ENCODE data around the gene IL32.
"Not testable (repeated sequence)": the region's sequence is repeated elsewhere in the genome, so short reads cannot be mapped to it uniquely, and the experiment has no call there.

Gene IL32

DNA sequence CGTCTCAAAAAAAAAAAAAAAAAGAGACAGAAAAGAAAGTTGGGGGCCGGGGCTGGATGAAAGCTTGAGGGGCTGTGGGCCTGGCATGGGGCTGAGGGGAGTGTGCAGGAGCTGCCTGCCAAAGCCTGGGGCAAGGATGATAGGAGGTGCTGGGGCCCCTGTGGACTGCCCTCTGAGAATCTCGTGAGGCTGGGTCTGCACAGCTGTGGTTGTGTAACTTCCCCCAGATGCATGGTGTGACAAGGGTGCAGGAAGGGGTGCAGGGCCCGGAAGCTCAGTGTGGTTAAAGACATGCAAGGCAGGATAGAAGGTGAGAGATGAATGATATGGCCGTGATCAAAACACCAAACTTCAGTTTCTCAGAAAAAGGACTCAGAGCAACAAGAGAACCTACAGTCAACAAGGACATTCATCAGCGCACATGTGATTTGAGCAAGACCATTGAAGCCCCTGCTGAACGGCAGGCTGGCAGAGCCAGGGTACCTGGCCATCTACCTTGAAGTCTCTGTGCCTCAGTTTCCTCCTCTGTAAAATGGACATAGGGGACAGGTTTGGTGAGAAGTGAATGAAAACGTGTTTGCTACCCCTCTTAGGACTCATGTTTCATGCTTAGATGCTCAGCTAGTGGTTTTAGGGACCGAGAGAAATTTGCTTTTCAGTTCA is 9.6 kb downstream of the IL32 start:
- H3K9me3 ChIP-seq, result no peaks in the 10 kb centered on the region
- intact Hi-C loops (cut with DNase I; ENCODE audit: low total_unique reads), result no loop called here
- no peaks in the 10 kb centered on the region for H3K36me3 ChIP-seq
- no peaks in the 10 kb centered on the region for H3K4me1 ChIP-seq
- TF ChIP-seq, protein P1, sequence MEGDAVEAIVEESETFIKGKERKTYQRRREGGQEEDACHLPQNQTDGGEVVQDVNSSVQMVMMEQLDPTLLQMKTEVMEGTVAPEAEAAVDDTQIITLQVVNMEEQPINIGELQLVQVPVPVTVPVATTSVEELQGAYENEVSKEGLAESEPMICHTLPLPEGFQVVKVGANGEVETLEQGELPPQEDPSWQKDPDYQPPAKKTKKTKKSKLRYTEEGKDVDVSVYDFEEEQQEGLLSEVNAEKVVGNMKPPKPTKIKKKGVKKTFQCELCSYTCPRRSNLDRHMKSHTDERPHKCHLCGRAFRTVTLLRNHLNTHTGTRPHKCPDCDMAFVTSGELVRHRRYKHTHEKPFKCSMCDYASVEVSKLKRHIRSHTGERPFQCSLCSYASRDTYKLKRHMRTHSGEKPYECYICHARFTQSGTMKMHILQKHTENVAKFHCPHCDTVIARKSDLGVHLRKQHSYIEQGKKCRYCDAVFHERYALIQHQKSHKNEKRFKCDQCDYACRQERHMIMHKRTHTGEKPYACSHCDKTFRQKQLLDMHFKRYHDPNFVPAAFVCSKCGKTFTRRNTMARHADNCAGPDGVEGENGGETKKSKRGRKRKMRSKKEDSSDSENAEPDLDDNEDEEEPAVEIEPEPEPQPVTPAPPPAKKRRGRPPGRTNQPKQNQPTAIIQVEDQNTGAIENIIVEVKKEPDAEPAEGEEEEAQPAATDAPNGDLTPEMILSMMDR (IDR thresholded peaks at IDR 0.05), result no peak
- H3K27me3 ChIP-seq, result peaks cover 0 to 17% of the 10 kb centered on the region in 2 donors
- H3K4me3 ChIP-seq, result no peak overlapping the region
- H3K27ac ChIP-seq, result no peak overlapping the region
- DNase-seq, result no peak

DNA sequence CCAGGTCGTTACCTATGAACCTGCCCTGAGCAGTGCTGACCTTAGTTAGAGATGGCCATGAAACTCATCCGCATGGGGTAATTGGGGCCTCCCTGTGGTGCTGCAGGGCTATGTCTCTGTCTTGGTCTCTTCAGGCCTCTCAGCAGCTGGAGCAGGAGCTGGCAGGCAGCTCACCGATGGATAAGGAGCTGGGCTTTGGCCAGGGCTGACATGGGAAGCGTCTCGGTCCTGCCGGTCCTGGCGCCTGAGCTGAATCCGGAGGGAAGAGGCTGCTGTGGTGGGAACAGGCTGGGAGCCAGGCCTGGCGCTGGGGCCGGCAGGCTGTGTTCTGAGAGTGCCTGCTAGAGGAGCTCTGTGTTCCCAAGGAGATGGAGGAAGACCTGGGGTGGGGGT is 10.1 kb downstream of the IL32 start:
- no peak overlapping the region for H3K27ac ChIP-seq
- no peak overlapping the region for H3K4me3 ChIP-seq
- TF ChIP-seq, protein P1 (IDR thresholded peaks at IDR 0.05), result no peak
- no peaks in the 10 kb centered on the region for H3K4me1 ChIP-seq
- intact Hi-C loops (cut with DNase I; ENCODE audit: low total_unique reads), result no loop called here
- no peak for DNase-seq
- no peaks in the 10 kb centered on the region for H3K36me3 ChIP-seq
- no peaks in the 10 kb centered on the region for H3K9me3 ChIP-seq
- H3K27me3 ChIP-seq, result peaks cover 0 to 17% of the 10 kb centered on the region in 2 donors

DNA sequence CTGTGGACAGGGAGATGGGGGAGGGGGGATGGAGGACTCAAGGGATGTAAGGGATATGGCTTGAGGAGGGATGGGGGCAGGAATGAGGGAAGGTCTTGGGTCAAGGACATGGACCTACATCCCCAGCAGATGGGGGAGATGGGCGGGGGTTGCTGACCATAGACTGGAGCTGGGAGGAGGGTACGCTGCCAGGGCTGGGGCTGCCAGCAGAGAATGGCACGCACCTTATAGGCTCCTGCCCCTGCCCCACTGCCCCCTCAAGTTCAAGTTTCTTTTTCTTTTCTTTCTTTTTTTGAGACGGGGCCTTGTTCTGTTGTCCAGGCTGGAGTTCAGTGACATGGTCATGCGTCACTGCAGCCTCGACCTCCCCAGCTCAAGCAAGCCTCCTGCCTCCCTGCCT is 10.5 kb downstream of the IL32 start:
- H3K4me1 ChIP-seq; intact Hi-C loops (cut with DNase I; ENCODE audit: low total_unique reads); DNase-seq; H3K36me3 ChIP-seq; H3K4me3 ChIP-seq; H3K27ac ChIP-seq; H3K9me3 ChIP-seq: not testable (repeated sequence)
- H3K27me3 ChIP-seq, result peaks cover 0 to 17% of the 10 kb centered on the region in 2 donors

DNA sequence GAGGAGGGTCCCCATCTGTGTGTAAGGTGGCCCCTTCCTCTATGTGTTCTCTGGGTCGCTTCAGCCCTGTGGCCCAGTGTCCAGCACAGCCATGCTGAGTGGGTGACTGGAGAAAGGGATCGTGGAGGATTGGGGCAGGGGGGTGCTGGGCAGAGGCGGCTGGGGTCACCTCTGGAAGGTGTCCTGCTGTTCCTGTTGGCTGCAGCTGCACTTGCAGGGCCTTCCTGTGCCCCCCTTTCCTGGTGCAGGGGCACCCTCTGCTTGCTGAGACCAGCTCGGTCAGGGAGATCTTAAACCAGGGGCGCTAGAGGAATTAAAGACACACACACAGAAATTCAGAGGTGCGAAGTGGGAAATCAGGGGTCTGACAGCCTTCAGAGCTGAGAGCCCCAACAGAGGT is 11.1 kb downstream of the IL32 start:
- intact Hi-C loops (cut with DNase I; ENCODE audit: low total_unique reads), result no loop called here
- peaks cover 0 to 17% of the 10 kb centered on the region in 2 donors for H3K27me3 ChIP-seq
- no peaks in the 10 kb centered on the region for H3K4me1 ChIP-seq
- H3K4me3 ChIP-seq, result no peak overlapping the region
- no peak overlapping the region for H3K27ac ChIP-seq
- no peaks in the 10 kb centered on the region for H3K36me3 ChIP-seq
- no peaks in the 10 kb centered on the region for H3K9me3 ChIP-seq
- TF ChIP-seq, protein P1 (IDR thresholded peaks at IDR 0.05), result no peak
- DNase-seq, result no peak

DNA sequence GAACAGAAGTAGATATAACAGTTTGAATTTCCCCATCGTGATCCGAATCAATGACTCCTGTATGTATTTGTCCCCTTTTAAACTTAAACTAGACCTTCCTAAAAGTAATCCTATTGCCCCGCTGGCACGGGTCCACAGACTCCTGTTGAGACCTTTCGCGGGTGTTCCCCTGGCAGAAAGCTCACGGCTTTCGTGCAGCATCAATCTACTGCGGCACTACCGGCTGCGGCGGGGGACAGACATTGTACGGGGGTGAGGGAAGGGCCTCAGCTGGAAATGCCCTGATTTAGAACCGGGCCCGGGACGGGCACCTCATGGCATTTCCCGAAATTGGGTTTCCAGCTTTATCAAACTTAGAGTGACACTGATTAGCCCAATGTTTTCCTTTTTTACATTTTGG is 14.6 kb downstream of the IL32 start:
- no peaks in the 10 kb centered on the region for H3K36me3 ChIP-seq
- DNase-seq, result no peak
- H3K4me1 ChIP-seq, result no peaks in the 10 kb centered on the region
- H3K4me3 ChIP-seq, result no peak overlapping the region
- H3K9me3 ChIP-seq, result no peaks in the 10 kb centered on the region
- no peak overlapping the region for H3K27ac ChIP-seq
- intact Hi-C loops (cut with DNase I; ENCODE audit: low total_unique reads), result no loop called here
- peaks cover 0 to 10% of the 10 kb centered on the region in 2 donors for H3K27me3 ChIP-seq
- TF ChIP-seq, protein P1 (IDR thresholded peaks at IDR 0.05), result no peak

DNA sequence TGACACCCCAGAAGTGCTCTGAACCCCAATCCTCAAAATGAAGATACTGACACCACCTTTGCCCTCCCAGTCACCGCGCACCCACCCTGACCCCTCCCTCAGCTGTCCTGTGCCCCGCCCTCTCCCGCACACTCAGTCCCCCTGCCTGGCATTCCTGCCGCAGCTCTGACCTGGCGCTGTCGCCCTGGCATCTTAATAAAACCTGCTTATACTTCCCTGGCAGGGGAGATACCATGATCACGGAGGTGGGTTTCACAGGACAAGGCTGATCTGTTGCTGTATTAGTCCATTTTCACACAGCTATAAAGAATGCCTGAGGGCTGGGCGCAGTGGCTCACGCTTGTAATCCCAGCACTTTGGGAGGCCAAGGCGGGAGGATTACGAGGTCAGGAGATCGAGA is 16.5 kb downstream of the IL32 start:
- H3K27ac ChIP-seq; DNase-seq; H3K9me3 ChIP-seq; H3K36me3 ChIP-seq; intact Hi-C loops (cut with DNase I; ENCODE audit: low total_unique reads); H3K4me1 ChIP-seq; H3K27me3 ChIP-seq; H3K4me3 ChIP-seq: not testable (repeated sequence)

DNA sequence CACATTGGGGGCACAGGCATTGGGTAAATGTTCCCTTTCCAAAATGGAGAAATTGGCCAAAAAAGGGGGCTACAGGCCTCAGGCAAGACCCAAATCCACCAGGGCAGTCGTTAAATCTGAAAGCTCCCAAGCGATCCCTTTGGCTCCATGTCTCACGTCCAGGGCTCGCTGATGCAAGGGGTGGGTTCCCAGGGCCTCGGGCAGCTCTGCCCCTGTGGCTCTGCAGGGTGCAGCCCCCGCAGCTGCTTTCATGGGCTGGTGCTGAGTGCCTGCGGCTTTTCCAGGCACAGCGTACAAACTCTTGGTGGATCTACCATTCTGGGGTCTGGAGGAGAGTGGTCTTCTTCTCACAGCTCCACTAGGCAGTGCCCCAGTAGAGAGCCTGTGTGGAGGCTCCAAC is 18.0 kb downstream of the IL32 start:
- H3K27ac ChIP-seq; H3K9me3 ChIP-seq; H3K4me3 ChIP-seq; DNase-seq; H3K4me1 ChIP-seq; H3K36me3 ChIP-seq; intact Hi-C loops (cut with DNase I; ENCODE audit: low total_unique reads): not testable (repeated sequence)
- peaks cover 0 to 17% of the 10 kb centered on the region in 2 donors for H3K27me3 ChIP-seq

All from tibial artery (tissue), 4 donors.